Activated CD4-positive, alpha-beta T cell treated with anti-CD3 and anti-CD28 coated beads, Interleukin-2, amount 10 ng/mL, durations not matched to agents 7 days and 5 days (primary cell): Measurements from ENCODE around the gene ABCC1. TPM values are rescaled to one million over a fixed set of nuclear protein-coding genes. Genes with fewer than 3 reads are reported as not detected.

ENCODE experiments used
- CTCF ChIA-PET: fragments of 350-600 bp; sonication (Branson Sonifier 250); formaldehyde crosslinking; loops from one replicate; lab custom pipeline; 2021; ENCODE audit warnings: antibody characterized with exemption; lab: Charles Lee
- POLR2A ChIA-PET: fragments of 350-600 bp; sonication (Branson Sonifier 250); formaldehyde crosslinking; loops from one replicate; lab custom pipeline; 2021; ENCODE audit warnings: antibody characterized with exemption; lab: Charles Lee
- DNase-seq: peaks from one replicate; pipeline ENCODE4 v3.0.0-alpha.2; 2020
- H3K27ac Mint-ChIP-seq: one replicate; pipeline ENCODE4 v1.8.0; 2021; ENCODE audit warnings: mild to moderate bottlenecking, moderate library complexity, mixed read lengths
- H3K27me3 Mint-ChIP-seq: one replicate; pipeline ENCODE4 v1.8.0; 2021; ENCODE audit warnings: mixed read lengths
- H3K36me3 Mint-ChIP-seq: one replicate; pipeline ENCODE4 v1.8.0; 2021; ENCODE audit warnings: low read depth, mixed read lengths
- H3K4me1 Mint-ChIP-seq: one replicate; pipeline ENCODE4 v1.8.0; 2021; ENCODE audit warnings: mixed read lengths
- H3K4me3 Mint-ChIP-seq: one replicate; pipeline ENCODE4 v1.8.0; 2021; ENCODE audit warnings: mild to moderate bottlenecking, moderate library complexity, mixed read lengths
- H3K9me3 Mint-ChIP-seq: one replicate; pipeline ENCODE4 v1.8.0; 2021; ENCODE audit warnings: mixed read lengths
- total RNA-seq, 2 experiments: library from RNA; stranded (reverse); gene quantifications; one replicate each; pipeline ENCODE4 v1.2.3, GENCODE V29; 2021

ABCC1 gene
- total RNA-seq, 2 experiments from 2014 or later, result 51.7 to 55.2 TPM

GRCh38 chr16:16036359-16036792 lies 87.0 kb downstream of the ABCC1 start:
- ChIA-PET CTCF (interaction anchor here (0.7 to 1.2 kb wide), 3 partner anchors 8 to 11 kb away, joined by 3 to 4 read pairs (median 4); no protein-coding TSS in a partner anchor), POLR2A (interaction anchor here (0.7 kb wide), 1 partner anchor 10 kb away, joined by 3 read pairs; no protein-coding TSS in a partner anchor)
- H3K27ac Mint-ChIP-seq, result no peak overlapping the region
- H3K27me3 Mint-ChIP-seq, result no peaks in the 10 kb centered on the region
- no peaks in the 10 kb centered on the region for H3K9me3 Mint-ChIP-seq
- peaks cover 52% of the 10 kb centered on the region for H3K36me3 Mint-ChIP-seq
- H3K4me3 Mint-ChIP-seq, result no peak overlapping the region
- peaks cover 39% of the 10 kb centered on the region for H3K4me1 Mint-ChIP-seq
- DNase-seq, result no peak

GRCh38 chr16:16037521-16037920 lies 88.1 kb downstream of the ABCC1 start:
- no peaks in the 10 kb centered on the region for H3K27me3 Mint-ChIP-seq
- peaks cover 36% of the 10 kb centered on the region for H3K4me1 Mint-ChIP-seq
- ChIA-PET POLR2A (no interaction called here), CTCF (interaction anchor here (1.5 kb wide), 1 partner anchor 16 kb away, joined by 3 read pairs; no protein-coding TSS in a partner anchor)
- no peak overlapping the region for H3K27ac Mint-ChIP-seq
- peaks cover 55% of the 10 kb centered on the region for H3K36me3 Mint-ChIP-seq
- H3K9me3 Mint-ChIP-seq, result no peaks in the 10 kb centered on the region
- DNase-seq, result no peak
- H3K4me3 Mint-ChIP-seq, result no peak overlapping the region

- H3K27ac Mint-ChIP-seq, result no peak overlapping the region
- H3K4me3 Mint-ChIP-seq, result no peak overlapping the region
- DNase-seq, result no peak
- POLR2A ChIA-PET, result no interaction called here
- no peaks in the 10 kb centered on the region for H3K9me3 Mint-ChIP-seq
- peaks cover 53% of the 10 kb centered on the region for H3K36me3 Mint-ChIP-seq
- H3K27me3 Mint-ChIP-seq, result no peaks in the 10 kb centered on the region
- H3K4me1 Mint-ChIP-seq, result peaks cover 31% of the 10 kb centered on the region
- CTCF ChIA-PET, result interaction anchor here (0.6 to 1.5 kb wide), 2 partner anchors 15 to 71 kb away, joined by 3 read pairs; no protein-coding TSS in a partner anchor
These were observed 88.6 kb downstream of the ABCC1 start for GRCh38 chr16:16037970-16038369.

GRCh38 chr16:16038950-16039349 lies 89.5 kb downstream of the ABCC1 start:
- Mint-ChIP-seq H3K4me3 (no peak overlapping the region), H3K27ac (no peak overlapping the region), H3K4me1 (peaks cover 22% of the 10 kb centered on the region), H3K9me3 (no peaks in the 10 kb centered on the region), H3K27me3 (no peaks in the 10 kb centered on the region), H3K36me3 (peaks cover 54% of the 10 kb centered on the region)
- no peak for DNase-seq
- ChIA-PET POLR2A (interaction anchor here (0.5 kb wide), 1 partner anchor 144 kb away, joined by 4 read pairs; no protein-coding TSS in a partner anchor), CTCF (interaction anchor here (1.5 kb wide), 1 partner anchor 14 kb away, joined by 3 read pairs; no protein-coding TSS in a partner anchor)

- H3K9me3 Mint-ChIP-seq, result no peaks in the 10 kb centered on the region
- H3K36me3 Mint-ChIP-seq, result peaks cover 58% of the 10 kb centered on the region
- H3K27me3 Mint-ChIP-seq, result no peaks in the 10 kb centered on the region
- peak overlapping the region; percentile 74 for H3K27ac Mint-ChIP-seq
- peaks cover 25% of the 10 kb centered on the region for H3K4me1 Mint-ChIP-seq
- no peak for DNase-seq
- H3K4me3 Mint-ChIP-seq, result no peak overlapping the region
- POLR2A ChIA-PET, result no interaction called here
- CTCF ChIA-PET, result interaction anchor here (0.6 kb wide), 1 partner anchor 50 kb away, joined by 3 read pairs; no protein-coding TSS in a partner anchor
These were observed 91.9 kb downstream of the ABCC1 start for GRCh38 chr16:16041196-16041892.

- Mint-ChIP-seq H3K9me3 (no peaks in the 10 kb centered on the region), H3K36me3 (peaks cover 54% of the 10 kb centered on the region), H3K4me3 (no peak overlapping the region), H3K27me3 (no peaks in the 10 kb centered on the region), H3K27ac (no peak overlapping the region), H3K4me1 (peaks cover 25% of the 10 kb centered on the region)
- ChIA-PET POLR2A (no interaction called here), CTCF (interaction anchor here (1.4 kb wide), 1 partner anchor 9 kb away, joined by 3 read pairs; no protein-coding TSS in a partner anchor)
- no peak for DNase-seq
These were observed 92.7 kb downstream of the ABCC1 start for GRCh38 chr16:16042076-16042475.

GRCh38 chr16:16045296-16045695 lies 95.9 kb downstream of the ABCC1 start:
- DNase-seq, result no peak
- Mint-ChIP-seq H3K4me1 (peaks cover 13% of the 10 kb centered on the region), H3K9me3 (no peaks in the 10 kb centered on the region), H3K27me3 (no peaks in the 10 kb centered on the region), H3K4me3 (no peak overlapping the region), H3K36me3 (peaks cover 53% of the 10 kb centered on the region), H3K27ac (no peak overlapping the region)
- POLR2A ChIA-PET, result no interaction called here
- CTCF ChIA-PET, result interaction anchor here (1.5 kb wide), 1 partner anchor 9 kb away, joined by 4 read pairs; no protein-coding TSS in a partner anchor

GRCh38 chr16:16045879-16046278 lies 96.5 kb downstream of the ABCC1 start:
- H3K27me3 Mint-ChIP-seq, result no peaks in the 10 kb centered on the region
- no peak overlapping the region for H3K27ac Mint-ChIP-seq
- CTCF ChIA-PET, result interaction anchor here (0.8 to 0.9 kb wide), 2 partner anchors 13 to 15 kb away, joined by 3 read pairs; no protein-coding TSS in a partner anchor
- peaks cover 11% of the 10 kb centered on the region for H3K4me1 Mint-ChIP-seq
- H3K36me3 Mint-ChIP-seq, result peaks cover 54% of the 10 kb centered on the region
- POLR2A ChIA-PET, result no interaction called here
- peak; percentile 17 for DNase-seq
- H3K9me3 Mint-ChIP-seq, result no peaks in the 10 kb centered on the region
- H3K4me3 Mint-ChIP-seq, result no peak overlapping the region

GRCh38 chr16:16047761-16048160 lies 98.3 kb downstream of the ABCC1 start:
- ChIA-PET POLR2A (no interaction called here), CTCF (no interaction called here)
- no peak overlapping the region for H3K4me3 Mint-ChIP-seq
- no peaks in the 10 kb centered on the region for H3K9me3 Mint-ChIP-seq
- no peak for DNase-seq
- peaks cover 5% of the 10 kb centered on the region for H3K4me1 Mint-ChIP-seq
- no peaks in the 10 kb centered on the region for H3K27me3 Mint-ChIP-seq
- peaks cover 55% of the 10 kb centered on the region for H3K36me3 Mint-ChIP-seq
- no peak overlapping the region for H3K27ac Mint-ChIP-seq

GRCh38 chr16:16048904-16049582 lies 99.6 kb downstream of the ABCC1 start:
- ChIA-PET POLR2A (no interaction called here), CTCF (interaction anchor here (0.8 to 1.0 kb wide), 2 partner anchors 13 to 40 kb away, joined by 3 to 4 read pairs; no protein-coding TSS in a partner anchor)
- H3K4me1 Mint-ChIP-seq, result peaks cover 5% of the 10 kb centered on the region
- DNase-seq, result no peak
- no peaks in the 10 kb centered on the region for H3K9me3 Mint-ChIP-seq
- H3K27me3 Mint-ChIP-seq, result no peaks in the 10 kb centered on the region
- no peak overlapping the region for H3K4me3 Mint-ChIP-seq
- no peak overlapping the region for H3K27ac Mint-ChIP-seq
- peaks cover 50% of the 10 kb centered on the region for H3K36me3 Mint-ChIP-seq

- ChIA-PET CTCF (interaction anchor here (1.0 to 1.2 kb wide), 2 partner anchors 12 to 19 kb away, joined by 3 read pairs; no protein-coding TSS in a partner anchor), POLR2A (no interaction called here)
- Mint-ChIP-seq H3K9me3 (no peaks in the 10 kb centered on the region), H3K4me1 (peaks cover 5% of the 10 kb centered on the region), H3K4me3 (no peak overlapping the region), H3K27me3 (no peaks in the 10 kb centered on the region), H3K36me3 (peaks cover 49% of the 10 kb centered on the region), H3K27ac (no peak overlapping the region)
- DNase-seq, result no peak
These were observed 100.7 kb downstream of the ABCC1 start for GRCh38 chr16:16050106-16050505.

GRCh38 chr16:16051132-16051531 lies 101.7 kb downstream of the ABCC1 start:
- H3K27me3 Mint-ChIP-seq, result no peaks in the 10 kb centered on the region
- no peaks in the 10 kb centered on the region for H3K4me1 Mint-ChIP-seq
- H3K9me3 Mint-ChIP-seq, result no peaks in the 10 kb centered on the region
- H3K27ac Mint-ChIP-seq, result peak overlapping the region; percentile 13
- DNase-seq, result no peak
- no peak overlapping the region for H3K4me3 Mint-ChIP-seq
- ChIA-PET POLR2A (no interaction called here), CTCF (interaction anchor here (1.2 to 1.3 kb wide), 2 partner anchors 8 to 20 kb away, joined by 3 read pairs; no protein-coding TSS in a partner anchor)
- H3K36me3 Mint-ChIP-seq, result peaks cover 44% of the 10 kb centered on the region
